Liver (tissue), 9 donors: Measurements from ENCODE around the gene ABCA3. TPM values are rescaled to one million over a fixed set of nuclear protein-coding genes. Genes with fewer than 3 reads are reported as not detected.

ENCODE experiments used
- DNase-seq: peaks from one replicate; pipeline ENCODE4 v3.0.0-alpha.2; 2017; ENCODE audit warnings: low spot score
- H3K27ac ChIP-seq, 2 donors: one replicate each; pipeline ENCODE4 v1.7.0; 2013; ENCODE audit warnings: inconsistent platforms in 2 of 2, low read length in 2 of 2, control low read depth in 1 of 2, low read depth in 1 of 2, mild to moderate bottlenecking in 1 of 2
- H3K27me3 ChIP-seq, 4 donors: one replicate each; pipeline versions ENCODE4 v1.6.1 to v1.7.0; 2013; ENCODE audit warnings: low read length in 3 of 4, inconsistent platforms in 1 of 4, mild to moderate bottlenecking in 1 of 4, moderate library complexity in 1 of 4; ENCODE audit not compliant: control insufficient read depth in 4 of 4, insufficient read depth in 4 of 4
- H3K36me3 ChIP-seq, 4 donors: one replicate each; pipeline versions ENCODE4 v1.6.1 to v1.7.0; 2013; ENCODE audit warnings: low read length in 3 of 4, mild to moderate bottlenecking in 3 of 4, low read depth in 1 of 4, moderate library complexity in 1 of 4; ENCODE audit not compliant: control insufficient read depth in 4 of 4, insufficient read depth in 3 of 4
- H3K4me1 ChIP-seq, 4 donors: one replicate each; pipeline versions ENCODE4 v1.6.1 to v1.7.0; 2013; ENCODE audit warnings: low read length in 3 of 4, mild to moderate bottlenecking in 3 of 4, moderate library complexity in 1 of 4; ENCODE audit not compliant: control insufficient read depth in 4 of 4, insufficient read depth in 4 of 4
- H3K4me3 ChIP-seq, 3 donors: one replicate each; pipeline versions ENCODE4 v1.6.1 to v1.7.0; 2013; ENCODE audit warnings: low read length in 3 of 3, control low read depth in 1 of 3, low read depth in 1 of 3, mild to moderate bottlenecking in 1 of 3
- H3K9ac ChIP-seq, 2 donors: one replicate each; pipeline ENCODE4 v1.7.0; 2013; ENCODE audit warnings: low read length in 2 of 2, mild to moderate bottlenecking in 2 of 2, moderate library complexity in 2 of 2, control low read depth in 1 of 2, low read depth in 1 of 2
- H3K9me3 ChIP-seq, 4 donors: one replicate each; pipeline versions ENCODE4 v1.6.1 to v1.7.0; 2013; ENCODE audit warnings: low read length in 3 of 4; ENCODE audit not compliant: control insufficient read depth in 4 of 4
- CTCF ChIP-seq: fragments of 150-350 bp; IDR thresholded peaks from 2 replicates; pipeline ENCODE4 v1.5.1; 2017; ENCODE audit warnings: improper control_type of control experiment, low read depth, low read length; ENCODE audit not compliant: missing input control
- EGR1 ChIP-seq, 2 donors: IDR thresholded peaks; 2 replicates each; pipeline ENCODE4 v1.6.1; 2016 to 2018; ENCODE audit warnings: antibody characterized with exemption in 2 of 2, low read depth in 2 of 2
- FOXA2 ChIP-seq: IDR thresholded peaks from 2 replicates; pipeline ENCODE4 v1.6.1; 2016; ENCODE audit warnings: antibody characterized with exemption
- GABPA ChIP-seq, 2 donors: IDR thresholded peaks in 1 of 2; conservative IDR thresholded peaks in 1 of 2; 2 replicates each; pipeline ENCODE4 v1.6.1; 2016; ENCODE audit warnings: antibody characterized with exemption in 2 of 2, mild to moderate bottlenecking in 1 of 2, moderate library complexity in 1 of 2
- HNF4A ChIP-seq, 2 donors: conservative IDR thresholded peaks; 2 replicates each; pipeline ENCODE4 v1.6.1; 2016; ENCODE audit warnings: antibody characterized with exemption in 2 of 2, mild to moderate bottlenecking in 2 of 2
- HNF4G ChIP-seq: IDR thresholded peaks from 2 replicates; pipeline ENCODE4 v1.6.1; 2016; ENCODE audit warnings: antibody characterized with exemption
- JUND ChIP-seq, 2 donors: IDR thresholded peaks; 2 replicates each; pipeline ENCODE4 v1.6.1; 2016; ENCODE audit warnings: antibody characterized with exemption in 2 of 2
- MAX ChIP-seq: IDR thresholded peaks from 2 replicates; pipeline ENCODE4 v1.6.1; 2016; ENCODE audit warnings: antibody characterized with exemption
- NR2F2 ChIP-seq: IDR thresholded peaks from 2 replicates; pipeline ENCODE4 v1.6.1; 2016; ENCODE audit warnings: antibody characterized with exemption
- RAD21 ChIP-seq, 2 donors: IDR thresholded peaks; 2 replicates each; pipeline ENCODE4 v1.6.1; 2016; ENCODE audit warnings: antibody characterized with exemption in 2 of 2, mild to moderate bottlenecking in 2 of 2
- RXRA ChIP-seq, 2 donors: IDR thresholded peaks; 2 replicates each; pipeline ENCODE4 v1.6.1; 2017 to 2018; ENCODE audit warnings: antibody characterized with exemption in 2 of 2, mild to moderate bottlenecking in 1 of 2
- SP1 ChIP-seq: IDR thresholded peaks from 2 replicates; pipeline ENCODE4 v1.6.1; 2018; ENCODE audit warnings: antibody characterized with exemption, mild to moderate bottlenecking
- TAF1 ChIP-seq: conservative IDR thresholded peaks from 2 replicates; pipeline ENCODE4 v1.6.1; 2016; ENCODE audit warnings: antibody characterized with exemption, mild to moderate bottlenecking
- YY1 ChIP-seq: IDR thresholded peaks from 2 replicates; pipeline ENCODE4 v1.6.1; 2016; ENCODE audit warnings: antibody characterized with exemption, mild to moderate bottlenecking
- WGBS: extraction: QIAGEN DNeasy Blood & Tissue Kit; methylation state at CpG from one replicate; pipeline ENCODE4 v1.1.7; 2013; 5-methylcytosine and 5-hydroxymethylcytosine counted together
- polyA plus RNA-seq, 2 donors: library from polyadenylated mRNA; stranded (reverse) in 1 of 2; unstranded in 1 of 2; fragments of 200-250 nt in 1 of 2; fragments of >200 nt in 1 of 2; fragmentation: Nextera tagmentation in 1 of 2; extraction: Ambion mirVana in 1 of 2; gene quantifications; one replicate each; pipeline versions ENCODE4 v1.2.1 to v1.2.3, GENCODE V29; 2013 to 2015
- total RNA-seq, 2 donors: library from RNA; depleted of rRNA; stranded (reverse); fragments of >200 nt; gene quantifications; one replicate each; pipeline ENCODE4 v1.2.3, GENCODE V29; 2014
- TF ChIP-seq, protein P1 (sequence below): IDR thresholded peaks from 2 replicates; pipeline ENCODE4 v1.6.1; 2016; ENCODE audit warnings: antibody characterized with exemption
- TF ChIP-seq, protein P2 (sequence below): IDR thresholded peaks from 2 replicates; pipeline ENCODE4 v1.6.1; 2016; ENCODE audit warnings: antibody characterized with exemption, mild to moderate bottlenecking
- donor health status: healthy.
- donor health status: healthy.
- donor health status: healthy.
- donor health status: healthy.
- donor health status: healthy.

Gene ABCA3
- total and polyA plus RNA-seq, 4 donors = 0.47 to 1.1 (median 0.77) TPM

GRCh38 chr16:2284797-2285576 is 55.5 kb downstream of the ABCA3 start:
- WGBS = 90% methylated on average over 35 of the region's 35 CpGs
- H3K27me3 ChIP-seq = no peaks in the 10 kb centered on the region
- H3K9me3 ChIP-seq = no peaks in the 10 kb centered on the region
- H3K9ac ChIP-seq = no peak overlapping the region
- no peak overlapping the region for H3K4me3 ChIP-seq
- DNase-seq = no peak
- no peaks in the 10 kb centered on the region for H3K36me3 ChIP-seq
- TF ChIP-seq, protein P1, sequence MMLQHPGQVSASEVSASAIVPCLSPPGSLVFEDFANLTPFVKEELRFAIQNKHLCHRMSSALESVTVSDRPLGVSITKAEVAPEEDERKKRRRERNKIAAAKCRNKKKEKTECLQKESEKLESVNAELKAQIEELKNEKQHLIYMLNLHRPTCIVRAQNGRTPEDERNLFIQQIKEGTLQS = no peak
- TF ChIP-seq RAD21 (IDR thresholded peaks at IDR 0.05) (no peak), NR2F2 (no peak), SP1 (no peak), CTCF (no peak), JUND (IDR thresholded peaks at IDR 0.05) (no peak)
- TF ChIP-seq, protein P2, sequence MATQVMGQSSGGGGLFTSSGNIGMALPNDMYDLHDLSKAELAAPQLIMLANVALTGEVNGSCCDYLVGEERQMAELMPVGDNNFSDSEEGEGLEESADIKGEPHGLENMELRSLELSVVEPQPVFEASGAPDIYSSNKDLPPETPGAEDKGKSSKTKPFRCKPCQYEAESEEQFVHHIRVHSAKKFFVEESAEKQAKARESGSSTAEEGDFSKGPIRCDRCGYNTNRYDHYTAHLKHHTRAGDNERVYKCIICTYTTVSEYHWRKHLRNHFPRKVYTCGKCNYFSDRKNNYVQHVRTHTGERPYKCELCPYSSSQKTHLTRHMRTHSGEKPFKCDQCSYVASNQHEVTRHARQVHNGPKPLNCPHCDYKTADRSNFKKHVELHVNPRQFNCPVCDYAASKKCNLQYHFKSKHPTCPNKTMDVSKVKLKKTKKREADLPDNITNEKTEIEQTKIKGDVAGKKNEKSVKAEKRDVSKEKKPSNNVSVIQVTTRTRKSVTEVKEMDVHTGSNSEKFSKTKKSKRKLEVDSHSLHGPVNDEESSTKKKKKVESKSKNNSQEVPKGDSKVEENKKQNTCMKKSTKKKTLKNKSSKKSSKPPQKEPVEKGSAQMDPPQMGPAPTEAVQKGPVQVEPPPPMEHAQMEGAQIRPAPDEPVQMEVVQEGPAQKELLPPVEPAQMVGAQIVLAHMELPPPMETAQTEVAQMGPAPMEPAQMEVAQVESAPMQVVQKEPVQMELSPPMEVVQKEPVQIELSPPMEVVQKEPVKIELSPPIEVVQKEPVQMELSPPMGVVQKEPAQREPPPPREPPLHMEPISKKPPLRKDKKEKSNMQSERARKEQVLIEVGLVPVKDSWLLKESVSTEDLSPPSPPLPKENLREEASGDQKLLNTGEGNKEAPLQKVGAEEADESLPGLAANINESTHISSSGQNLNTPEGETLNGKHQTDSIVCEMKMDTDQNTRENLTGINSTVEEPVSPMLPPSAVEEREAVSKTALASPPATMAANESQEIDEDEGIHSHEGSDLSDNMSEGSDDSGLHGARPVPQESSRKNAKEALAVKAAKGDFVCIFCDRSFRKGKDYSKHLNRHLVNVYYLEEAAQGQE = no peak
- no peak overlapping the region for H3K27ac ChIP-seq
- H3K4me1 ChIP-seq = no peaks in the 10 kb centered on the region

DNA sequence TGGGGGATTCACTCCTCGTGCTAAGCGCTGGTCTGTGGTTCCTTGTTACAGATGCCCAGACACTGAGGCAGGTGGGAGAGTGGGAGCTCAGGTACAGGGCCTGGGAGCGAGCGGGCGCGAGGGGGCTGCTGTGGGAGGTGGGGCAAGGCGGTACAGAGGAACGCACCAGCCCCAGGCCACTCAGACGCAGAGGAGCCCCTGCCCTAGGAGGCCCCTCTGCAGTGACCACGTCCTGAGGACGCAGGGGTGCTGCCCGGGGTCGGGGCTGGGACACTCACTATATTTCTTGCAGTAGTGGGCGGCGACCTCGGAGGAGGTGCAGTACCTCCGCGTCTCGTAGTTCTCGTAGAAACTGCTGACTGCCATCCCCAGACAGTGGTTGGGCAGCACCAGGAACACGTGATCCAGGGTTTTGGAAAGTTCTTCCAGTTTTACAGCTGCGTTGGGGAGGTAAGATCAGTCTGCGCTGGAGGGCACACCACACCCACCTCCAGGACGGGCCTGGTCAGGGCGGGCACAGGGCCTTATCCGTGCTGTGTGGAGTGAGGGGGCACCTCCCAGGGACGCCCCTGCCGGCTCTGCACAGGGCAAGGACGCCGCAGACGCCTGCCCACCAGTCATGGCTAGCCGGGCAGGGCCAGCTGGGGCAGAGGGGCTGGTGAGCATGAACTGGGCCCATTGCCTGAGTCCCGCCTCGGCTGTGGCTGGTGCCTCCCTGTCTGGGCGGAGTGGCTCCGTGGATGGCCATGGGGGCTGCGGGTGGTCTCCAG is 56.3 kb downstream of the ABCA3 start:
- Histone ChIP-seq H3K27ac (no peak overlapping the region), H3K9me3 (no peaks in the 10 kb centered on the region), H3K36me3 (no peaks in the 10 kb centered on the region), H3K27me3 (no peaks in the 10 kb centered on the region), H3K4me1 (no peaks in the 10 kb centered on the region), H3K9ac (no peak overlapping the region), H3K4me3 (no peak overlapping the region)
- no peak for TF ChIP-seq SP1
- TF ChIP-seq FOXA2 = no peak
- TF ChIP-seq CTCF = no peak
- no peak for TF ChIP-seq YY1
- no peak for TF ChIP-seq RAD21 (IDR thresholded peaks at IDR 0.05)
- TF ChIP-seq HNF4A (conservative IDR thresholded peaks at IDR 0.05) = no peak
- no peak for TF ChIP-seq EGR1 (IDR thresholded peaks at IDR 0.05; ENCODE audit: low read depth in 2 of 2)
- TF ChIP-seq TAF1 = no peak
- TF ChIP-seq GABPA (IDR thresholded peaks at IDR 0.05 in 1 of 2, conservative IDR thresholded peaks at IDR 0.05 in 1 of 2) = no peak
- no peak for TF ChIP-seq JUND (IDR thresholded peaks at IDR 0.05)
- TF ChIP-seq, protein P2 = no peak
- no peak for TF ChIP-seq HNF4G
- TF ChIP-seq, protein P1 = no peak
- no peak for TF ChIP-seq MAX
- TF ChIP-seq RXRA (IDR thresholded peaks at IDR 0.05) = no peak
- WGBS = 89% methylated on average over 37 of the region's 37 CpGs
- DNase-seq = no peak
